ENCODE data around the gene EXOC3L4. TPM values are rescaled to one million over a fixed set of nuclear protein-coding genes. Genes with fewer than 3 reads are reported as not detected.
A peak's percentile ranks its signal among the peaks of the same experiment; 100 is the strongest.

Gene EXOC3L4
- total and polyA plus RNA-seq, 9 of the 15 experiments (the other 6 are each of a cell fraction or from before 2014, with no cell fraction given), result 0.10 to 6.7 (median 0.98) TPM; not detected in 1

- TF ChIP-seq PKNOX1 (IDR thresholded peaks at IDR 0.05) (no peak), MAFG (tag; conservative IDR thresholded peaks at IDR 0.05) (peak; percentile 91), MED1 (CRISPR knock-in tag; IDR thresholded peaks at IDR 0.05; ENCODE audit: borderline replicate concordance) (no peak), NUFIP1 (IDR thresholded peaks at IDR 0.05; ENCODE audit: partially characterized antibody) (no peak), SRSF7 (optimal IDR thresholded peaks at IDR 0.05; ENCODE audit: low read depth, low read length) (no peak), ZNF175 (CRISPR knock-in tag; IDR thresholded peaks at IDR 0.05; ENCODE audit: low read depth) (no peak), ASH1L (IDR thresholded peaks at IDR 0.05; ENCODE audit: borderline replicate concordance, low read depth, partially characterized antibody) (no peak), SMAD3 (CRISPR knock-in tag; conservative IDR thresholded peaks at IDR 0.05) (no peak), C11orf30 (IDR thresholded peaks at IDR 0.05; ENCODE audit: low read depth) (peak; percentile 97), NR2F6 (CRISPR knock-in tag; IDR thresholded peaks at IDR 0.05) (no peak), TARDBP (IDR thresholded peaks at IDR 0.05) (no peak), ID3 (CRISPR knock-in tag; IDR thresholded peaks at IDR 0.05) (no peak), ID3 (tag; IDR thresholded peaks at IDR 0.05) (no peak; the same call in 1 of the 2 replicates), ZNF184 (CRISPR knock-in tag; IDR thresholded peaks at IDR 0.05) (no peak), NCOA1 (IDR thresholded peaks at IDR 0.05; ENCODE audit: low read depth) (peak; percentile 54; the same call in 1 of the 2 replicates), RFX1 (IDR thresholded peaks at IDR 0.05) (no peak), ZNF263 (CRISPR knock-in tag; IDR thresholded peaks at IDR 0.05; ENCODE audit: borderline replicate concordance) (no peak), CTCF (IDR thresholded peaks at IDR 0.05 in 2 of 3, conservative IDR thresholded peaks at IDR 0.05 in 1 of 3; ENCODE audit: insufficient read depth in 2 of 3, low read depth in 1 of 3, low read length in 3 of 3) (no peak), CEBPB (tag; IDR thresholded peaks at IDR 0.05) (no peak), KAT2B (IDR thresholded peaks at IDR 0.05; ENCODE audit: low read depth, low read length) (no peak), ARID4B (CRISPR knock-in tag; IDR thresholded peaks at IDR 0.05) (no peak), MIER1 (IDR thresholded peaks at IDR 0.05; ENCODE audit: low read depth) (no peak), MCM5 (IDR thresholded peaks at IDR 0.05; ENCODE audit: low read depth) (no peak)
Observed at GRCh38 chr14:103118663-103119404, 24.3 kb downstream of the EXOC3L4 start (continued).
